DOHH2 (cell line): Measurements from ENCODE around the gene GPC5.

Source experiments
- EZH2phosphoT487 ChIP-seq: fragments of 200-600 bp; sonication (generic); IDR thresholded peaks from 2 replicates; pipeline ENCODE4 v1.6.1; 2017; ENCODE audit warnings: borderline replicate concordance, mild to moderate bottlenecking, antibody characterized with exemption, low read length, moderate library complexity, mixed read lengths
- TF ChIP-seq, protein P1 (sequence below): fragments of 200-600 bp; sonication (generic); IDR thresholded peaks from one replicate; pipeline ENCODE4 v1.5.1; 2014; ENCODE audit warnings: antibody characterized with exemption, mild to moderate bottlenecking, low read depth, low read length; ENCODE audit not compliant: poor library complexity, severe bottlenecking

DNA sequence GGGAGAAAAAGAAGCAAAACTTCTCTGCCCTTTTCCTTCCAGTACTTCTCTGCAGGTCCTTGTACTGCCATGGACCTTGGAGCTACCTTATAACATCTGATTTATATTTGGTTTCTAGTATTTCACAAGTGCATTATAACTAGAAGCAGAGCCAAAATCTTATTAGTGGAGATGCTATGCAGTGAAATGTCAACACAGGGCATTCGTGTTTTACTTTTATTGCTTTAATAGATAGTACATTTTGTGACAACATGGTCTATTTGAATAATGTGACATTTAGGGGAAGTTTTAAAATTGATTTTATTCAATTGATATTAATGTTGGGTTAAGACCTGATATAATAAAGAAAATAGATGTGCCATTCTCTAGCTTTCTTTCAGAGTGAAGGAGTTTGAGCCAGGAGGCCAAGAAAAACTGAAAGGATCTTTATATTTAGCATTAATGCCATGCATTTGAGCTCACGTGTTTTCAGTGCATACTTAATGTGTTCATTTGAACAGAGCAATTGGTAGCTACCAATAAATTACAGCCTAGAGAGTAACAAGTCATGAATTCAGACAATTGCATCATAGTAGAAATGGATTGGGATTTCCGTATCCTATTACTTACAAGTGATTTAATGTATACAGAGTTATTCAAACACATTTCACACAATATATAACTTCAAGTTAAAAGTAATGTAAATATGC is 863.8 kb downstream of the GPC5 start:
- TF ChIP-seq, protein P1, sequence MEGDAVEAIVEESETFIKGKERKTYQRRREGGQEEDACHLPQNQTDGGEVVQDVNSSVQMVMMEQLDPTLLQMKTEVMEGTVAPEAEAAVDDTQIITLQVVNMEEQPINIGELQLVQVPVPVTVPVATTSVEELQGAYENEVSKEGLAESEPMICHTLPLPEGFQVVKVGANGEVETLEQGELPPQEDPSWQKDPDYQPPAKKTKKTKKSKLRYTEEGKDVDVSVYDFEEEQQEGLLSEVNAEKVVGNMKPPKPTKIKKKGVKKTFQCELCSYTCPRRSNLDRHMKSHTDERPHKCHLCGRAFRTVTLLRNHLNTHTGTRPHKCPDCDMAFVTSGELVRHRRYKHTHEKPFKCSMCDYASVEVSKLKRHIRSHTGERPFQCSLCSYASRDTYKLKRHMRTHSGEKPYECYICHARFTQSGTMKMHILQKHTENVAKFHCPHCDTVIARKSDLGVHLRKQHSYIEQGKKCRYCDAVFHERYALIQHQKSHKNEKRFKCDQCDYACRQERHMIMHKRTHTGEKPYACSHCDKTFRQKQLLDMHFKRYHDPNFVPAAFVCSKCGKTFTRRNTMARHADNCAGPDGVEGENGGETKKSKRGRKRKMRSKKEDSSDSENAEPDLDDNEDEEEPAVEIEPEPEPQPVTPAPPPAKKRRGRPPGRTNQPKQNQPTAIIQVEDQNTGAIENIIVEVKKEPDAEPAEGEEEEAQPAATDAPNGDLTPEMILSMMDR, result no peak
- TF ChIP-seq EZH2phosphoT487, result no peak
